HCT116 (cell line): ENCODE data around the gene BCL11A. TPM values are rescaled to one million over a fixed set of nuclear protein-coding genes. Genes with fewer than 3 reads are reported as not detected.

Experiments used
- ATAC-seq: fragments of 200-7000 bp; cut with Tn5 transposase; 2 replicates; pipeline ENCODE4 v1.9.1; 2020; ENCODE audit warnings: mild to moderate bottlenecking, moderate library complexity
- BruUV-seq: library from RNA; stranded (reverse); fragments of 400-500 nt; replicated peaks from 2 replicates; lab custom pipeline; 2021; lab: Mats Ljungman, UMichigan
- CTCF ChIA-PET: fragments of 300-600 bp; sonication (Branson Sonifier 250); formaldehyde crosslinking; loops from one replicate; lab custom pipeline; 2021; ENCODE audit warnings: antibody characterized with exemption; lab: Charles Lee
- POLR2A ChIA-PET: fragments of 300-600, 350-600 bp; sonication (Branson Sonifier 250); formaldehyde crosslinking; loops from one replicate; lab custom pipeline; 2021; ENCODE audit warnings: antibody characterized with exemption; lab: Charles Lee
- RAD21 ChIA-PET, 2 experiments: fragments of 300-600 bp; sonication (Branson Sonifier 250); formaldehyde crosslinking; loops; one replicate each; lab custom pipeline; 2023; ENCODE audit warnings: low total read pairs in 2 of 2; ENCODE audit not compliant: uncharacterized antibody in 2 of 2, unreplicated experiment in 2 of 2, low non-redundant PET in 1 of 2; lab: Charles Lee
- DNase-seq: peaks from one replicate; pipeline ENCODE4 v3.0.0-alpha.2; 2010; ENCODE audit warnings: low read depth, low spot score
- H2AFZ ChIP-seq: fragments of 200-600 bp; shearing (Covaris generic), sonication (generic); 2 replicates; pipeline ENCODE4 v1.6.1; 2017; ENCODE audit warnings: low read depth, mixed run types, mixed read lengths, antibody characterized with exemption, low read length; ENCODE audit not compliant: poor library complexity, severe bottlenecking
- H3K27ac ChIP-seq: 2 replicates; pipeline ENCODE4 v1.5.1; 2012; ENCODE audit warnings: low read depth, low read length
- H3K27me3 ChIP-seq: fragments of 200-600 bp; sonication (generic); 2 replicates; pipeline ENCODE4 v1.6.1; 2016; ENCODE audit warnings: mixed run types, low read length, mixed read lengths; ENCODE audit not compliant: insufficient read depth
- H3K36me3 ChIP-seq, 2 experiments: fragments of 200-500 bp in 1 of 2; fragments of 200-600 bp in 1 of 2; sonication (Bioruptor generic) in 1 of 2; sonication (generic) in 1 of 2; 2 replicates each; pipeline versions ENCODE4 v1.5.1 to v1.6.1; 2014 to 2016; ENCODE audit warnings: low read length in 2 of 2, inconsistent platforms in 1 of 2, mixed read lengths in 1 of 2, mixed run types in 1 of 2; ENCODE audit not compliant: insufficient read depth in 2 of 2, control insufficient read depth in 1 of 2
- H3K4me1 ChIP-seq, 2 experiments: fragments of 200-600 bp in 1 of 2; sonication (generic) in 1 of 2; 2 replicates each; pipeline versions ENCODE4 v1.5.1 to v1.6.1; 2012 to 2017; ENCODE audit warnings: low read length in 2 of 2, inconsistent platforms in 1 of 2, mild to moderate bottlenecking in 1 of 2, mixed read lengths in 1 of 2, mixed run types in 1 of 2, moderate library complexity in 1 of 2; ENCODE audit not compliant: insufficient read depth in 2 of 2, control insufficient read depth in 1 of 2
- H3K4me2 ChIP-seq: fragments of 200-600 bp; sonication (generic); 2 replicates; pipeline ENCODE4 v1.6.1; 2017; ENCODE audit warnings: mixed run types, low read length, mixed read lengths
- H3K4me3 ChIP-seq, 2 experiments: fragments of 200-600 bp in 1 of 2; sonication (generic) in 1 of 2; replicated peaks in 1 of 2; 2 replicates each; pipeline ENCODE4 v1.5.1; 2011 to 2016; ENCODE audit warnings: low read length in 2 of 2, control low read depth in 1 of 2, low read depth in 1 of 2, mild to moderate bottlenecking in 1 of 2, mixed read lengths in 1 of 2, mixed run types in 1 of 2
- H3K79me2 ChIP-seq: fragments of 200-600 bp; sonication (generic); 2 replicates; pipeline ENCODE4 v1.6.1; 2017; ENCODE audit warnings: mild to moderate bottlenecking, mixed run types, low read length, moderate library complexity, mixed read lengths; ENCODE audit not compliant: insufficient read depth
- H3K9ac ChIP-seq: fragments of 200-600 bp; sonication (generic); 2 replicates; pipeline ENCODE4 v1.6.1; 2016; ENCODE audit warnings: low read length, mixed read lengths
- H3K9me2 ChIP-seq: fragments of 200-600 bp; sonication (generic), shearing (Covaris generic); 2 replicates; pipeline ENCODE4 v1.6.1; 2017; ENCODE audit warnings: mixed run types, mild to moderate bottlenecking, moderate library complexity; ENCODE audit not compliant: insufficient read depth
- H3K9me3 ChIP-seq, 2 experiments: fragments of 200-500 bp in 1 of 2; fragments of 200-600 bp in 1 of 2; sonication (Bioruptor generic) in 1 of 2; sonication (generic) in 1 of 2; 2 replicates each; pipeline ENCODE4 v1.6.1; 2014 to 2017; ENCODE audit warnings: low read length in 2 of 2, mixed read lengths in 2 of 2, inconsistent platforms in 1 of 2, low read depth in 1 of 2, mild to moderate bottlenecking in 1 of 2, mixed run types in 1 of 2, moderate library complexity in 1 of 2; ENCODE audit not compliant: control insufficient read depth in 1 of 2, insufficient read depth in 1 of 2
- H4K20me1 ChIP-seq: fragments of 200-600 bp; sonication (generic), shearing (Covaris generic); 2 replicates; pipeline ENCODE4 v1.6.1; 2017; ENCODE audit warnings: mixed run types, mild to moderate bottlenecking, moderate library complexity; ENCODE audit not compliant: insufficient read depth
- CBX3 ChIP-seq: IDR thresholded peaks from 2 replicates; pipeline ENCODE4 v1.6.1; 2012; ENCODE audit warnings: low read depth
- CEBPB ChIP-seq: IDR thresholded peaks from 2 replicates; pipeline ENCODE4 v1.6.1; 2012; ENCODE audit warnings: low read depth
- EZH2phosphoT487 ChIP-seq: fragments of 200-600 bp; IDR thresholded peaks from 2 replicates; pipeline ENCODE4 v1.6.1; 2018; ENCODE audit warnings: antibody characterized with exemption, borderline replicate concordance
- JUND ChIP-seq: IDR thresholded peaks from 2 replicates; pipeline ENCODE4 v1.6.1; 2012
- POLR2A ChIP-seq: IDR thresholded peaks from 2 replicates; pipeline ENCODE4 v1.7.0; 2011; ENCODE audit warnings: borderline replicate concordance; ENCODE audit not compliant: insufficient read depth, insufficient read length; ENCODE audit errors: extremely low read depth
- RAD21 ChIP-seq: IDR thresholded peaks from 2 replicates; pipeline ENCODE4 v1.6.1; 2012; ENCODE audit warnings: low read depth, mild to moderate bottlenecking
- SIN3A ChIP-seq: IDR thresholded peaks from 2 replicates; pipeline ENCODE4 v1.6.1; 2012; ENCODE audit warnings: low read depth
- SP1 ChIP-seq: IDR thresholded peaks from 2 replicates; pipeline ENCODE4 v1.6.1; 2012; ENCODE audit warnings: low read depth
- SRF ChIP-seq: IDR thresholded peaks from 2 replicates; pipeline ENCODE4 v1.6.1; 2012; ENCODE audit warnings: low read depth
- ZNF274 ChIP-seq: fragments of 200-500 bp; sonication (Bioruptor generic); IDR thresholded peaks from 2 replicates; pipeline ENCODE4 v1.6.1; 2014; ENCODE audit warnings: mild to moderate bottlenecking, low read depth, low read length, inconsistent platforms
- intact Hi-C: fragments of 100-400 bp; cut with micrococcal nuclease; formaldehyde crosslinking; loops from 2 replicates; pipeline ENCODE4 v1.10.0; 2022
- total RNA-seq: library from RNA; stranded (reverse); gene quantifications from one replicate; pipeline ENCODE4 v1.2.1, GENCODE V29; 2021; ENCODE audit not compliant: unreplicated experiment
- TF ChIP-seq, protein P1 (sequence below), 3 experiments: fragments of 200-600 bp in 1 of 3; sonication (generic) in 1 of 3; IDR thresholded peaks in 2 of 3; conservative IDR thresholded peaks in 1 of 3; 2 replicates each; pipeline ENCODE4 v1.5.1; 2012 to 2017; ENCODE audit warnings: low read depth in 2 of 3, low read length in 2 of 3, antibody characterized with exemption in 1 of 3, borderline replicate concordance in 1 of 3, control low read depth in 1 of 3, mild to moderate bottlenecking in 1 of 3, mixed read lengths in 1 of 3, mixed run types in 1 of 3, moderate library complexity in 1 of 3; ENCODE audit not compliant: insufficient read depth in 1 of 3
- TF ChIP-seq, protein P2 (sequence below): IDR thresholded peaks from 2 replicates; pipeline ENCODE4 v1.6.1; 2012

Gene BCL11A
- total RNA-seq, 1 experiment from 2014 or later = 0.71 TPM

DNA sequence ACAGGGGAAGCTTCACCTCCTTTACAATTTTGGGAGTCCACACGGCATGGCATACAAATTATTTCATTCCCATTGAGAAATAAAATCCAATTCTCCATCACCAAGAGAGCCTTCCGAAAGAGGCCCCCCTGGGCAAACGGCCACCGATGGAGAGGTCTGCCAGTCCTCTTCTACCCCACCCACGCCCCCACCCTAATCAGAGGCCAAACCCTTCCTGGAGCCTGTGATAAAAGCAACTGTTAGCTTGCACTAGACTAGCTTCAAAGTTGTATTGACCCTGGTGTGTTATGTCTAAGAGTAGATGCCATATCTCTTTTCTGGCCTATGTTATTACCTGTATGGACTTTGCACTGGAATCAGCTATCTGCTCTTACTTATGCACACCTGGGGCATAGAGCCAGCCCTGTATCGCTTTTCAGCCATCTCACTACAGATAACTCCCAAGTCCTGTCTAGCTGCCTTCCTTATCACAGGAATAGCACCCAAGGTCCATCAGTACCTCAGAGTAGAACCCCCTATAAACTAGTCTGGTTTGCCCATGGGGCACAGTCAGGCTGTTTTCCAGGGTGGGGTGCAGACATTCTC is 58.3 kb downstream of the BCL11A start:
- Histone ChIP-seq H3K9ac (no peak overlapping the region), H3K36me3 (no peaks in the 10 kb centered on the region), H3K79me2 (no peaks in the 10 kb centered on the region), H3K4me2 (no peak overlapping the region), H3K27ac (no peak overlapping the region), H3K27me3 (peaks cover 21% of the 10 kb centered on the region; the same call in 1 of the 2 replicates), H4K20me1 (no peaks in the 10 kb centered on the region), H3K4me3 (no peak overlapping the region), H2AFZ (no peak overlapping the region), H3K9me3 (no peaks in the 10 kb centered on the region), H3K4me1 (no peaks in the 10 kb centered on the region), H3K9me2 (no peaks in the 10 kb centered on the region)
- RAD21 ChIA-PET = no interaction called here
- CTCF ChIA-PET = no interaction called here
- TF ChIP-seq ZNF274 (no peak), CEBPB (no peak), RAD21 (no peak), SP1 (no peak), JUND (no peak), SIN3A (no peak), CBX3 (no peak), POLR2A (no peak), SRF (no peak), EZH2phosphoT487 (no peak)
- TF ChIP-seq, protein P1, sequence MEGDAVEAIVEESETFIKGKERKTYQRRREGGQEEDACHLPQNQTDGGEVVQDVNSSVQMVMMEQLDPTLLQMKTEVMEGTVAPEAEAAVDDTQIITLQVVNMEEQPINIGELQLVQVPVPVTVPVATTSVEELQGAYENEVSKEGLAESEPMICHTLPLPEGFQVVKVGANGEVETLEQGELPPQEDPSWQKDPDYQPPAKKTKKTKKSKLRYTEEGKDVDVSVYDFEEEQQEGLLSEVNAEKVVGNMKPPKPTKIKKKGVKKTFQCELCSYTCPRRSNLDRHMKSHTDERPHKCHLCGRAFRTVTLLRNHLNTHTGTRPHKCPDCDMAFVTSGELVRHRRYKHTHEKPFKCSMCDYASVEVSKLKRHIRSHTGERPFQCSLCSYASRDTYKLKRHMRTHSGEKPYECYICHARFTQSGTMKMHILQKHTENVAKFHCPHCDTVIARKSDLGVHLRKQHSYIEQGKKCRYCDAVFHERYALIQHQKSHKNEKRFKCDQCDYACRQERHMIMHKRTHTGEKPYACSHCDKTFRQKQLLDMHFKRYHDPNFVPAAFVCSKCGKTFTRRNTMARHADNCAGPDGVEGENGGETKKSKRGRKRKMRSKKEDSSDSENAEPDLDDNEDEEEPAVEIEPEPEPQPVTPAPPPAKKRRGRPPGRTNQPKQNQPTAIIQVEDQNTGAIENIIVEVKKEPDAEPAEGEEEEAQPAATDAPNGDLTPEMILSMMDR (IDR thresholded peaks at IDR 0.05 in 2 of 3, conservative IDR thresholded peaks at IDR 0.05 in 1 of 3; ENCODE audit: borderline replicate concordance in 1 of 3, insufficient read depth in 1 of 3, low read depth in 2 of 3, low read length in 2 of 3) = no peak
- TF ChIP-seq, protein P2, sequence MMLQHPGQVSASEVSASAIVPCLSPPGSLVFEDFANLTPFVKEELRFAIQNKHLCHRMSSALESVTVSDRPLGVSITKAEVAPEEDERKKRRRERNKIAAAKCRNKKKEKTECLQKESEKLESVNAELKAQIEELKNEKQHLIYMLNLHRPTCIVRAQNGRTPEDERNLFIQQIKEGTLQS = no peak
- no TSS peak for BruUV-seq
- POLR2A ChIA-PET = no interaction called here
- ATAC-seq = no peak
- intact Hi-C loops = no loop called here
- DNase-seq = no peak
